Activated T-helper 1 cell treated with anti-CD3 and anti-CD28 coated beads, Interleukin-2, amount 50 U/mL, for 16 hours (primary cell): ENCODE results near the gene STAT5A.
"Not testable (repeated sequence)": the region's sequence is repeated elsewhere in the genome, so short reads cannot be mapped to it uniquely, and the experiment has no call there.

Experiments
- DNase-seq, 2 donors: peaks; one replicate each; pipeline ENCODE4 v3.0.0-alpha.2; 2020; ENCODE audit warnings: low read depth in 1 of 2, low spot score in 1 of 2

Gene STAT5A

DNA sequence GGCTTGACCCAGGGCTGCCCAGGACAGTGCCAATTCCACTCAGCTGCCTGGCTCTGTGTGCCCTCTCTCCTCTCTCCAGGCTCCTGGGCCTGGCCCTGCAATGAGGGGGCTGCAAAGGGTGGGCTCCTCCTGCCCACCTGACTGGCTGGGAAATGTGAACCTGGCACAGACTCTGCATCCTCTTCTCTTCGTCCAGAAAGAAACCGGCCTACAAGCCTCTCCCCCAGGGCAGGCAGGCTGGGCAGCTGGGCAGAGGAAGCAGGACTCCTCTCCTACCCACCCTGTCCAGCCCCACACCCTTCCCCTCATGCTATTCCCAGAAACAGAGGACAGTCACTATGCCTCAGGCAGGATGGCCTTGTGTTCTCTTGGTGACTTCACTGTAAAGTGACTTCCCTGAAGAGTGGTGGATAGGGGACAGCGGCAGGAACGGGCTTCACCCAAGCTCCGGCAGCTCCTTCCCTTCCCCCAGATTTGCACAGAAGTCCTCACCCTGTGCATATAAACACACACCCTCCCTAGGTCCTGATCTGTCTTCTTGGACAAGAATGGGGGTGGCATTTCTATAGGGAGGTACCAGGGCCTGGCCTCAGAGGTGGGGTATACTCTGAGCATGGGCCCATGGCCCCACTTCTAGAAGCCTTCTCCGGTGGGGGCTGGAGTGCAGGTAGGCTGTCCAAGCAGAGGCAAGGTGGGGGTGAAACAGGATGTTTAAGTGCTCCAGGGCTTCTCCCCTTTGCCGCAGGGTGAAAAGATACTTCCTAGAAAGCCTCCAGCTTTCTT is 4.9 kb upstream of the STAT5A start:
- no peak for DNase-seq

DNA sequence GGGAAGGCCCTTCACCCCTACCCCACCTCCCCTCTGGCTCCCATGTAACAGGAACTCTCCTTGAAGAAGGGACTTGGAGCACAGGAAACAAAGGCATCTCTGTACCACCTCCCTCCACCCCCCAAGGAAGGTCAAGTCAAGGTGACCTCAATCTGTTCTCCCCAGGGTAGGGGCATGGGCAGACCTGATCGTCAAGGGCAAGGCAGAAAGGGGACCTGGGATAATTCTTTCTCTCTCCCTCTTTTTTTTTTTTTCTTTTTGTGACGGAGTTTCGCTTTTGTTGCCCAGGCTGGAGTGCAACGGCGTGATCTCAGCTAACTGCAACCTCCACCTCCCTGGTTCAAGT is 4.3 kb upstream of the STAT5A start:
- no peak for DNase-seq

DNA sequence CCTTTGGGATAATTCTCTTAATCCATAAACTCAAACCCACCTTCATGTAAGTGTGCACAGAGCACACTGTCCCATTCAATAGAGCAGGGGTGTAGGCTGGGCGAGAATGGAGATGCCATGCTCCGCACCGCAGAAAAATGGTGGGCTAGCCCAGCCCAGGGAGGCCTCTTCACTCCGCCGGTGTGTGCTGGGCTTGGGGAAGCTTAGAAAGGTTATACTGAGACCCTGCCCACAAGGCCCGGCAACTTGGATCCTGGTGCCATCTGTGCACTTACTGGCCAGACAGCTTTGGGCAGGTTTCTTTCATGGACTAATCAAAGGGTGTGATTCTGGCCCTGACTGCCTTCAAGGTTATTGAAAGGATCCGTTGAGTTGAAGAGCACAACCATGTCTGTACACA is 3.7 kb upstream of the STAT5A start:
- no peak for DNase-seq

DNA sequence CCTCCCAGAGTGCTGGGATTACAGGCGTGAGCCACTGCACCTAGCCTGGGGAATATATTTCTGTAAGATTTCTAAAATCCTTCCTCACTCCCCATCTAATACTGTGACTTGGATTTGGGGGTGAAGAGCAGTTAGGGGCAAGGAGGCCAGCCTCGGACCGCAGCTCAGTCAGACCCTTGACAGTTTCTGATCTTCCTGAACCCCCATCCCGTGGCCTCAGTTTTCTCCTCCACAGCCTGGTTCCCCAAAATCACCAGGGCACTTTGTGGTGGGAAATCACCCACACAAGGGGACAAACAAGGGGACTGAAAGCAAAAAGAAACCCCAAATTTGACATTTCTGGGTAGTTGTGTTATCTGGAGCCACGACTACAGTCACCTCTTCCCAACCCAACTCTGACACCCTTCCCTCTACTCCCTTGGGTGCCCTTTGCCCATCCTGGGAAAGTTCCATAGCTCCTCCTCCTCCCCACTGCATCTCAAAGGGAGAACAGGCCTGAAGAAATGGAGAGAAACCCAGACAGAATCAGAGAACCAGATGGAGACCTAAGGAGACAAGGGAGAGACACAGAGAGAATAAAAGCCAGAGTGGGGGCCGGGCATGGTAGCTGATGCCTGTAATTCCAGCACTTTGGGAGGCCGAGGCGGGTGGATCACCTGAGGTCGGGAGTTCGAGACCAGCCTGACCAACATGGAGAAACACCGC is 2.8 kb upstream of the STAT5A start:
- no peak for DNase-seq

DNA sequence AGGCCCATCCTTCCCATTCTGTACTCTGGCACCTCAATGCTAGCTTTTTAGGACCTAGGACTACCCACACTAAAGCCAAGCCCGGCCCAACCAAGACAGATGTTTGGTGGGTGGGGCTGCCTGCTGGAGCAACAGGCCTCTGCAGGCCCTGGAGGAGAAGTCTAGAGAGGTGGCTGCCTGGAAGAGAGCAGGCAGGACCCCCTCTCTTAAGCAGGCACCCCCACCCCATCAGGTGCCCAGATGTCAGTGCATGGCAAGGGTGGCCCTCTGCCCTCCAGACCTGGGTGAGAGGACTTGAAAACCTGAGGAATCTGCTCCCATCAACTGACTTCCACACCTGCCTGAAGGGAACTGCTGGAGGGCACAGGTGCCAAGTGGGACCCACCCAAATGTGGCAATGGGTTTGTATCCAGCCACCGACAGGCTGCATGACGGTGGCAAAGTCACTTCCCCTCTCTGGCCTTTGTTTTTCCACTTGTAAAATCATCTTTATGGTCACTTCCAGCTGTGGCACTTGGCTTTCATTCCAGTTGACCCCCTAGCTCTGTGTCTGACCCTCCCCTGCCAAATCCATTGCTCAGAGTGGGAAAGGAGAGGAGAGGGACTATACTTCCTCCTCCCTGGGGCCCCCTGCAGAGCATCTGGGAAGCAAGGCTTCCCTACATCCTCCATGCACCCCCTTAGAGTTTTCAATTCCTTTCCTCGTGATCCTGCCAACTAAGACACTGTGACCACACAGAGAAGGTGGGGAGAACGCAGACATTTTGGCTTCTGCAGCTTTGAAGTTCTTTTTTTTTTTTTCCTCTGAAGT is 1.7 kb upstream of the STAT5A start:
- no peak for DNase-seq

DNA sequence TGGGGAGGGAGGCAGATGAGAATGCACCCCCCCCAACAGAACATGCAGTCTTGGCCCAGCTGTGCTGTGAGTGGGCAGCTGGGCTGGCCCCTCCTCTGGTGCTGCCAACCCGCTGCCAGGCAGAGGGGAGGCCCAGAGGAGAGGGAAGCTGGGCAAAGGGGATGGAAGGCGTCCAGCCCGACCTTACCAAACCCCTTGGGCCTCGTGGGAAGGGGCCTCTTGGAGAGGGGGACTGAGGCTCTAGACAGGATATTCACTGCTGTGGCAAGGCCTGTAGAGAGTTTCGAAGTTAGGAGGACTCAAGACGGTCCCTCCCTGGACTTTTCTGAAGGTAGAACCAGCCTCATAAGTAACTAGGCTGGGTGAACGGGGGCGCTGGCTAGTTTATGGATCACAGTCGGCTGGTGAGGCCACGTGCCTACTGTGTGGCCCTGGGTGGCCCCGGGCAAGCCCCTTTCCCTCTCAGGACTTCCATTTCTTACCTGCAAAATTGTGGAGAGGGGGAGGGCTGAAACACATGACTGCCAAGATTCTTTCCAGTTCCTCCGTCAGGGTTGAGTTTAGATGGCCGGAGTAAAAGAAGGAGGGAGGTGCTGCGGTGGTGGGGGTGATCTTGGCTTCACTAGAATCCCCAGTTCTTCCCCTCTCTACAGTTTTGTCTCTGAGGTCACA is 857 bp upstream of the STAT5A start:
- DNase-seq, result no peak

DNA sequence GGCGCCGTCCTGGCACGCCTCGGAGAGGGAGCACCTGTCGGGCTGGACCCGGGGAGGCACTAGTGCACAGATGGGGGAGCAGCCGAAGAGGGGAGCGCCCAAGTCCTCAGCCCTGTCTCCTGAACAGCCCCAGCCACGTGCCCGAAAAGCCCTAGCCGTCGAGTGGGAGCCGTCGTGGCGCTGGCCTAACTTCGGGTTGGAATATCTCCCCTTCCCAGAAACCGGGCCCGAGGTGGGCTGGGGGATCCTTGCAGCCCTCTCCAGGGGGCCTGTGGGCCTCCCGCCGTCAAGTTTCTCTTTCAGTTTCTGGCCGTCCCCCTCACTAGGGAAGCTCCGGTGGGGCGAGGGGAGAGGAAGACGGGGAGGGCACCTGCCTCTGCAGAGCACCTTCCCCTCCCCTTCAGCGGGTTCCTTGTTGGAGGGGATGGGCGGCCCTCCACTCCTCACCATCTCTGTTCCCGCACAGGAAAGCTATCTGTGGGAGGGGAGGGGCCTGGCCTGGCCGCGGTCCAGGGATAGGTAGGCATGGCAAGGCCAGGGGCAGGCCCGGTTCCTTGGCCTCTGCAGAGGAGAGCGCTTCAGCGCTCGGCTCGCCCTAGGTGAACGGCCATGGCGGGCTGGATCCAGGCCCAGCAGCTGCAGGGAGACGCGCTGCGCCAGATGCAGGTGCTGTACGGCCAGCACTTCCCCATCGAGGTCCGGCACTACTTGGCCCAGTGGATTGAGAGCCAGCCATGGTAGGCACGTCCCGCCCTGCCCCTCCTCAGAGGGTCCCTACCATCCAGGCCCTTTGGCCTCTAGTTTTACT is 709 bp downstream of the STAT5A start:
- DNase-seq, result peak in 1 of 2 donors; percentile 45

DNA sequence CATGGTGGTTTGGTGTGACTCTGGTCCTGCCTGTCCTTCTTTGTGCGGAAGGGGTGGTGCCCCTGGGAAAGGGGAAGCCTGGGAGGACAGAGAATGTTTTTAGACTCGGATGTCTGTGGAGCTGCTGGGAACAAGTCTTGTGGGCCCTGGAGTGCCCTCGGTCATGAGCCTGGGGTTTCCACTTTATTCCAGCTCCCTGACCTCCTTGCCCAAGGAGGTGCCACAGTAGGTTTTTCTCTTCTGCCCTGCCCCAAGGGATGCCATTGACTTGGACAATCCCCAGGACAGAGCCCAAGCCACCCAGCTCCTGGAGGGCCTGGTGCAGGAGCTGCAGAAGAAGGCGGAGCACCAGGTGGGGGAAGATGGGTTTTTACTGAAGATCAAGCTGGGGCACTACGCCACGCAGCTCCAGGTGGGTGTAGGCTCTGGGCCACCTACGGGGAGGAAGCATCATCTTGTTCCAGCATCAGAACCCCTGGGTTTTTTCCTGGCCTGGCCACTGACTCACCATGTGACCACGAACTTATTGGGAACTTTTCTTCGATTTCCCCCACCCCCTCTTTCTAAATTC is 1.4 kb downstream of the STAT5A start:
- peak in 1 of 2 donors; percentile 37 for DNase-seq

DNA sequence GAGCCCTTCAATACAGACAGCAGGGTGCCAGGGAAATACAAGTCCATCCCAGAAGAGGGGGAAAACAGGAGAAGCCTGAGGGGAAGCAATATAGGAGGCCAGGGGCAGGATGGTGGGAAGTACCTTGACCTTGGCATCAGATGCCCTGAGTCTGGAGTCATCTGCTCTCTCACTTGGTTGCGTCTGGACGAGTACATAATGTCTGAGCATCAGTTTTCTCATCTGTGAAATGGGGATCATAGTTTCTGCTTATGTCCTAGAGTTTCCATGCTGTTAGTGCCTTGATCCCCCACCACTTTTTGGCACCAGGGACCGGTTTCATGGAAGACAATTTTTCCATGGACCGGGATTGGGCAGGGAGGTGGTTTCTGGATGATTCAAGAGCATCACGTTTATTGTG is 2.3 kb downstream of the STAT5A start:
- DNase-seq, result no peak

DNA sequence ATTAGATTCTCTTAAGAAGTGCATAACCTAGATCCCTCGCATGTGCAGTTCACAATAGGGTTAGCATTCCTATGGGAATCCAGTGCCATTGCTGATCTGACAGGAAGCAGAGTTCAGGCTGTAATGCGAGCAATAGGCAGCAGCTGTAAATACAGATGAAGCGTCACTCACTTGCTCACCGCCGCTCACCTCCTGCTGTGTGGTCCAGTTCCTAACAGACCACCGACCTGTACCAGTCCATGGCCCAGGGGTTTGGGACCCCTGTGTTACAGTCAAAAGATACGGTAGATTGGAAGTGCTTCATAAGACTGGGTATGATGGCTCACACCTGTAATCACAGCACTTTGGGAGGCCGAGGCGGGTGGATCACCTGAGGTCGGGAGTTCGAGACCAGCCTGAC is 2.8 kb downstream of the STAT5A start:
- no peak for DNase-seq

DNA sequence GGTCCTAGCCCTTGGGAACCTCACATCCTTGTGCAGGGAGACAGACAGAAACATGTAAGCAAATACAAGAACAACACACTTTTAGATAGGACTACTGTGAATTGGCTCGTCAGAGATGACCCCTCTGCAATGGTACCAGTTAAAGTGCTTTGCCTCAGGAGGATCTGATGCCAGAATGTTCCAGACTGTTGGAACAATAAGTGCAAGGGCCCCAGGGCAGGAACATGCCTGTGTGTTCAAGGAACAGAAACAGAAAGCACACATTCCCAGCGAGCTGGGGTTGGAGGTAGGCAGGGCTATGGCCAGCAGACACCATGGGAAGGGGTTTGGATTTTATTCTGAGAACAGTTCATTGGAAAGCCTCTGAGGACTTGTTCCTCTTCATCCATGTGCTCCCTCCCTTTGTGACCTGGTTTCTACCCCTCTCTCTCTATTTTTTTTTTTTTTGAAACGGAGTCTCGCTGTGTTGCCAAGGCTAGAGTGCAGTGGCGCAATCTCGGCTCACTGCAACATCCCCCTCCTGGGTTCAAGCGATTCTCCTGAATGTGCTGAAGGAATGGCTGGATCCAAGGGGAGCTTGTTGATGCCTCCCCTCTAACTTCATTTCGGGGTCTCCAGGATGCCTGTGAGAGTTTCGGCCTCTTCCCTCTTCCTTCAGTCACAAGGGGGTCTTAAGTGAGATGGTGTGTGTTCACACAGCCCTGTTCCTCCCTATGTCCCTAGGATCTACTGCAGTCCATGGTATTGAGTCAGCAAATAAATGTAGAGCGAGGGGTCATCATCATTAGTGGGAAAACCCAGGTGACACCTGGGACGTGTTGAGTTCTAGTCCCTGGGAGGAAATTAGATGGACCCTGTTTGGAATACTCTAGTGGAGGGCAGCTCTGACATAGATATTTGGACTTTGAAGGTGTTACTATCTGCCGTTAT is 6.4 kb downstream of the STAT5A start:
- no peak for DNase-seq

DNA sequence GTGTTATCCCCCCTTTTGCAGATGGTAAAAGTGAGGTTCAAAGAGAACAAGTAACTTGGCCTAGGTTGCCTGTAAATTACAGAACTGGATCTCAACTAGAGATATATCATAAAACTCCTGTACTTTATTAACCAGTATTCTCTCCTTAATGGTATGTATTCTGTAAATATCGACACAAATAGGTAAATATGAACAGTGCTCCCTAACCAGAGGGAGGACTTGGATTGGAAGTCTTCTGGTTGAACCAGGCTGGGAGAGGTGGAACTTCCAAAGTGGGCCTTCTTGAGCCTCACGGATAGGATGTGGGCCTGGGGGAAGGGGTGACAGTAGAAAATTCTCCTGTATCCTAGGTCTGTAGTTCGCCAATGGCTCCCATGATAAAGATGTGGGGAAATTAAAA is 7.7 kb downstream of the STAT5A start:
- no peak for DNase-seq

DNA sequence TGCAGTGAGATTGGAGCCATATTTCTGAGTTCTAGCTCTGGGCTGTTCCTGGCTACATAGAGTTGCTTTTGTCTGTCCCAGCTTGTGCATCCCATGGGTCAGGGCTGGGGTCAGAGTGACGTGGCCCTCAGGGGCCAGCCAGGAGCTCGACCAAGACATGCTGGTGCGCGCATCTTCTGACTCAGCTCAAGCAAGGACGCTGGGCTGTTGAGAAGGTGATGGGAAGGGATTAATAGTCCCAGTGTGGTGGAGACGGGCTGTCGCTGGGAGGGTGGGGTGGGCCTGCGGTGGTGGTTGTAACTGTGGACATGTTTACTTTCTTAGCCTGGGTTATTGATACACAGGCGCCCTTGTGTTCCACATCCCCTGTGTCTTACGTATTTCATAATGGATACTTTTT is 9.5 kb downstream of the STAT5A start:
- DNase-seq, result not testable (repeated sequence)

DNA sequence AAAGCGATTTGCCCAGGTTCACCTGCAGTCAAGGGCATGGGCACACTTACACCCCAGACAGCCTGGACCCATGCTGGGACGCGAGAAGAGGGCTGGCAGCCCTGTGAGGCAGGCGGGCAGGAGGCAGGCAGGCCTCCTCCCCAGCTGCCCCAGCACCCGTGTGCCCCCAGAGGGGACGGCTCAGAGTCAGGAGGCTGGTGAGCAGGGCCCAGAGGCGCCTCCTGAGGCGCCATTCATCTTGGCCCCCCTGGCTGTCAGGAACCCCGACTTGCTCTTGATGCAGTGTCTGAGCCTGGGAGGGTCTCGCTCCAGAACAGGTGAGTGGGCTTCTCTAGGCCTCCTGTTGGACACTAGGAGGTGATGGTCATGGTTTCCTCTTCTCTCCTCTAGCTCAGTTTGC is 11.1 kb downstream of the STAT5A start:
- not testable (repeated sequence) for DNase-seq

DNA sequence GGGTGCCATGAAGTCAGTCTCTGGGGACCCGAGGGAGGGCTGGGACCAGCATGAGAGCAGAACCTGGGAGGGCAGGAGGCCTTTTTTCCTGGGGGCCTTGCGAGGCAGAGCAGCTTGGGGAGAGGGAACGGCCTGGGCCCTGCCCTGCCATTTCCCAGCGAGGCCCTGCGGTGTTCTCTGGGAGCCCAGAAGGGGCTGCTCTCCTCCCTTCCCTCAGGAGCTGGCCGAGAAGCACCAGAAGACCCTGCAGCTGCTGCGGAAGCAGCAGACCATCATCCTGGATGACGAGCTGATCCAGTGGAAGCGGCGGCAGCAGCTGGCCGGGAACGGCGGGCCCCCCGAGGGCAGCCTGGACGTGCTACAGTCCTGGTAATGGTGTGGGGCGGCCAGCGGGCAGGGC is 11.6 kb downstream of the STAT5A start:
- DNase-seq, result not testable (repeated sequence)

DNA sequence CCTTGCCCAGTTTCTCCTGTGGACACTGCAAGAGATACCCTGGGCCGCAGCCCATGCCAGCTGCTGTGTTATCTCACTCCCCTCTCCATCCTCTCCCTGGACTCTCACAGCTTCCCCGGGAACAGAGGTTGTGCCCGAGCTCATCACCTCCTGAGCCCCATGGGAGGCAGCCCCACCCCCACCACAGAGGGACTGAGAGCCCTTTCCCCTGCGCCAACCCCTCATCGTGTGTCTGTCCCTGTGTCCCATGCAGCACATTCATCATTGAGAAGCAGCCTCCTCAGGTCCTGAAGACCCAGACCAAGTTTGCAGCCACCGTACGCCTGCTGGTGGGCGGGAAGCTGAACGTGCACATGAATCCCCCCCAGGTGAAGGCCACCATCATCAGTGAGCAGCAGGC is 12.7 kb downstream of the STAT5A start:
- no peak for DNase-seq

DNA sequence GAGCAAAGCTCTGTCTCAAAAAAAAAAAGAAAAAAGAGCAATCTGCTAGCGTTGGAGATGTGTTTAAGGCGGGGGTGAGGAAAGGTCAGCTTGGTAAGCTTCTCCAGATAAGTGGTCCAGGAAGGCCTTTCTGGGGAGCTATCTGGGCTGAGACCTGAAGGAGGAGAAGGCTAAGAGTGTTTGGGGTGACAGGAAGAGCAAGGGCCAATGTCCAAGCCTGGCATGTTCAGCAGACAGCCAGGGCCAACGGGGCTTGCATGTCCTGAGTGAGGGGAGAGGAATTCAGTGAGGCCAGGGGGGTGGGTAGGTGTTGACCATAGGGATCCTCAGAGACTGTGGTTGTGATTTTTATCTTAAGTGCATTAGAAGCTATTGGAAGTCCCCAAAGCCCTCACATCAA is 15.4 kb downstream of the STAT5A start:
- DNase-seq, result no peak

DNA sequence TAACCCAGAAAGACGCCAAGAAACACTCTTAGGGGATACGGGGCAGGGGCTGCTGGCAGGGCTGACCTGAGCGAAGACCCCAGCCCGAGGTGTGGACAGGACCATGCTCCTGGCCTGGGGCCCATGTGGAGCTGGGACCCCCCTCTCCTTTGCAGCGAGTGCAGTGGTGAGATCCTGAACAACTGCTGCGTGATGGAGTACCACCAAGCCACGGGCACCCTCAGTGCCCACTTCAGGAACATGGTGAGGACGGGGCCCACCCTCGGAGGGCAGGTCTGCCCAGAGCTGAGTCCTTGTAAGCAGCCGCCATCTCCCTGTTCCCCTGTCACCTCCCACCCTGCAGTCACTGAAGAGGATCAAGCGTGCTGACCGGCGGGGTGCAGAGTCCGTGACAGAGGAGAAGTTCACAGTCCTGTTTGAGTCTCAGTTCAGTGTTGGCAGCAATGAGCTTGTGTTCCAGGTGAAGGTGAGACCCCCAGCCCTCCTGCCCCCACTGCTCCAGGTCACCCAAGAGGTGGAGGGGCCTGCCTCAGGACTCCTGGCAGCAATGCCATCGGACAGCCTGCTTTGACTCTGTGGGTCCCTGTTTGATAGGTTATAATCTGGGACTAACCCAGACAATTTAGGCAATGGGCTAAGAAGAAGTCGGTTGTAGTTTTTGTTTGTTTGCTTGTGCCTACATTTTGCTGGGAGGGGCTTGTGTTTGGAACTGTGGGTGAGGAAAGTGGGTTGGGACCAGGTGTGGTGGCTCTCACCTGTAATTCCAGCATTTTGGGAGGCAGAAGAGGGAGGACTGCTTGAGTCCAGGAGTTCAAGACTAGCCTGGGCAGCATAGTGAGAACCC is 16.1 kb downstream of the STAT5A start:
- DNase-seq, result no peak

DNA sequence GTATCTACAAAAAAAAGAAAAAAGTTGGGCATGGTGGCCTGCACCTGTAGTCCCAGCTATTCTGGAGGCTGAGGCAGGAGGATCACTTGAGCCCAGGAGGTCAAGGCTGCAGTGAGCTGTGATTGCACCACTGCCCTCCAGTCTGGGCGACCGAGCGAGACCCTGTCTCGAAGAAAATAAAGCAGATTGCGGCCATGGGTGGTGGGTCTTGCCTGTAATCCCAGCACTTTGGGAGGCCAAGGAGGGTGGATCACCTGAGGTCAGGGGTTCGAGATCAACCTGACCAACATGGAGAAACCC is 16.7 kb downstream of the STAT5A start:
- DNase-seq, result not testable (repeated sequence)
